WTC11 (cell line): ENCODE measurements around the gene UBL4B. TPM values are rescaled to one million over a fixed set of nuclear protein-coding genes. Genes with fewer than 3 reads are reported as not detected.

ENCODE experiments used
- ATAC-seq: fragments of 200-7000 bp; cut with Tn5 transposase; 2 replicates; pipeline ENCODE4 v1.10.0; 2021; ENCODE audit warnings: mild to moderate bottlenecking, moderate library complexity
- CTCF ChIA-PET: fragments of 300-600 bp; sonication (Branson Sonifier 250); formaldehyde crosslinking; loops from one replicate; lab custom pipeline; 2021; ENCODE audit warnings: antibody characterized with exemption; lab: Charles Lee
- POLR2A ChIA-PET: fragments of 350-600 bp; sonication (Branson Sonifier 250); formaldehyde crosslinking; loops from one replicate; lab custom pipeline; 2021; ENCODE audit warnings: antibody characterized with exemption; lab: Charles Lee
- DNase-seq: peaks from one replicate; pipeline ENCODE4 v3.0.0; 2021; ENCODE audit warnings: low spot score
- H3K27ac Mint-ChIP-seq: 2 replicates; pipeline ENCODE4 v1.8.0; 2021; ENCODE audit warnings: mixed read lengths
- H3K27me3 Mint-ChIP-seq: 2 replicates; pipeline ENCODE4 v1.8.0; 2021; ENCODE audit warnings: low read depth, mild to moderate bottlenecking, moderate library complexity, mixed read lengths
- H3K36me3 Mint-ChIP-seq: 2 replicates; pipeline ENCODE4 v1.8.0; 2021; ENCODE audit warnings: mixed read lengths
- H3K4me1 Mint-ChIP-seq: 2 replicates; pipeline ENCODE4 v1.8.0; 2022; ENCODE audit warnings: mixed read lengths
- H3K4me3 Mint-ChIP-seq: 2 replicates; pipeline ENCODE4 v1.8.0; 2021; ENCODE audit warnings: mild to moderate bottlenecking, moderate library complexity, mixed read lengths
- H3K9me3 Mint-ChIP-seq: 2 replicates; pipeline ENCODE4 v1.8.0; 2021; ENCODE audit warnings: mixed read lengths
- CBFB ChIP-seq: sonication (generic); formaldehyde crosslinking; IDR thresholded peaks from 2 replicates; pipeline ENCODE4 v1.8.1; 2022; ENCODE audit warnings: mild to moderate bottlenecking, low read depth, missing genetic modification reagents
- ETV6 ChIP-seq: sonication (generic); formaldehyde crosslinking; IDR thresholded peaks from 2 replicates; pipeline ENCODE4 v1.8.1; 2022; ENCODE audit warnings: mild to moderate bottlenecking, missing genetic modification reagents
- FOXK1 ChIP-seq: sonication (generic); formaldehyde crosslinking; IDR thresholded peaks from 2 replicates; pipeline ENCODE4 v1.8.0; 2022; ENCODE audit warnings: mild to moderate bottlenecking, moderate library complexity, missing genetic modification reagents
- HMGA2 ChIP-seq: fragments of 250-450 bp; sonication (Bioruptor Pico); IDR thresholded peaks from 2 replicates; pipeline ENCODE4 v1.4.0; 2021; ENCODE audit warnings: mild to moderate bottlenecking, moderate library complexity
- NFE2L1 ChIP-seq: sonication (generic); formaldehyde crosslinking; IDR thresholded peaks from 2 replicates; pipeline ENCODE4 v1.8.1; 2023; ENCODE audit warnings: missing genetic modification reagents
- RORB ChIP-seq: fragments of 250-450 bp; sonication (Bioruptor Pico); IDR thresholded peaks from 2 replicates; pipeline ENCODE4 v1.9.0; 2021; ENCODE audit warnings: mild to moderate bottlenecking
- SOX15 ChIP-seq: fragments of 250-450 bp; sonication (Bioruptor Pico); IDR thresholded peaks from 2 replicates; pipeline ENCODE4 v1.9.0; 2021; ENCODE audit warnings: mild to moderate bottlenecking
- TP53 ChIP-seq: sonication (generic); formaldehyde crosslinking; IDR thresholded peaks from 2 replicates; pipeline ENCODE4 v1.8.1; 2023; ENCODE audit warnings: mild to moderate bottlenecking, missing genetic modification reagents
- ZNF219 ChIP-seq: sonication (generic); formaldehyde crosslinking; IDR thresholded peaks from 2 replicates; pipeline ENCODE4 v1.8.0; 2023; ENCODE audit warnings: missing genetic modification reagents, mild to moderate bottlenecking, borderline replicate concordance
- ZNF232 ChIP-seq: sonication (generic); formaldehyde crosslinking; IDR thresholded peaks from 2 replicates; pipeline ENCODE4 v1.8.0; 2022; ENCODE audit warnings: mild to moderate bottlenecking, missing genetic modification reagents
- ZNF263 ChIP-seq: sonication (generic); formaldehyde crosslinking; IDR thresholded peaks from 2 replicates; pipeline ENCODE4 v1.8.1; 2022; ENCODE audit warnings: low read depth, mild to moderate bottlenecking, moderate library complexity, missing genetic modification reagents
- ZNF423 ChIP-seq: fragments of 250-450 bp; sonication (Bioruptor Pico); IDR thresholded peaks from 2 replicates; pipeline ENCODE4 v2.1.2; 2022; ENCODE audit warnings: mild to moderate bottlenecking, moderate library complexity
- total RNA-seq: library from RNA; stranded (reverse); gene quantifications from 3 replicates; pipeline ENCODE4 v1.2.3, GENCODE V29; 2021
- TF ChIP-seq, protein P1 (sequence below): fragments of 250-450 bp; sonication (Bioruptor Pico); IDR thresholded peaks from 2 replicates; pipeline ENCODE4 v1.9.0; 2021; ENCODE audit warnings: moderate library complexity, mild to moderate bottlenecking, inconsistent platforms, borderline replicate concordance
- TF ChIP-seq, protein P2 (sequence below): sonication (generic); formaldehyde crosslinking; IDR thresholded peaks from 2 replicates; pipeline ENCODE4 v1.8.1; 2022; ENCODE audit warnings: missing genetic modification reagents, borderline replicate concordance
- TF ChIP-seq, protein P3 (sequence below): sonication (generic); formaldehyde crosslinking; IDR thresholded peaks from 2 replicates; pipeline ENCODE4 v1.8.1; 2022; ENCODE audit warnings: low read depth, missing genetic modification reagents, borderline replicate concordance
- TF ChIP-seq, protein P4 (sequence below): sonication (generic); formaldehyde crosslinking; IDR thresholded peaks from 2 replicates; pipeline ENCODE4 v1.8.0; 2022; ENCODE audit warnings: mild to moderate bottlenecking, missing genetic modification reagents
- TF ChIP-seq, protein P5 (sequence below): sonication (generic); formaldehyde crosslinking; IDR thresholded peaks from 2 replicates; pipeline ENCODE4 v1.8.1; 2022; ENCODE audit warnings: mild to moderate bottlenecking, missing genetic modification reagents, moderate library complexity, borderline replicate concordance
- TF ChIP-seq, protein P6 (sequence below): fragments of 250-450 bp; sonication (Bioruptor Pico); IDR thresholded peaks from 2 replicates; pipeline ENCODE4 v2.1.2; 2022; ENCODE audit warnings: mild to moderate bottlenecking, moderate library complexity
- TF ChIP-seq, protein P7 (sequence below): sonication (generic); formaldehyde crosslinking; IDR thresholded peaks from 2 replicates; pipeline ENCODE4 v1.8.0; 2023; ENCODE audit warnings: missing genetic modification reagents, mild to moderate bottlenecking, borderline replicate concordance
- TF ChIP-seq, protein P8 (sequence below): sonication (generic); formaldehyde crosslinking; IDR thresholded peaks from 2 replicates; pipeline ENCODE4 v1.8.1; 2023; ENCODE audit warnings: mild to moderate bottlenecking, missing genetic modification reagents, moderate library complexity

UBL4B gene
- total RNA-seq, 1 experiment from 2014 or later = 0.11 TPM

DNA sequence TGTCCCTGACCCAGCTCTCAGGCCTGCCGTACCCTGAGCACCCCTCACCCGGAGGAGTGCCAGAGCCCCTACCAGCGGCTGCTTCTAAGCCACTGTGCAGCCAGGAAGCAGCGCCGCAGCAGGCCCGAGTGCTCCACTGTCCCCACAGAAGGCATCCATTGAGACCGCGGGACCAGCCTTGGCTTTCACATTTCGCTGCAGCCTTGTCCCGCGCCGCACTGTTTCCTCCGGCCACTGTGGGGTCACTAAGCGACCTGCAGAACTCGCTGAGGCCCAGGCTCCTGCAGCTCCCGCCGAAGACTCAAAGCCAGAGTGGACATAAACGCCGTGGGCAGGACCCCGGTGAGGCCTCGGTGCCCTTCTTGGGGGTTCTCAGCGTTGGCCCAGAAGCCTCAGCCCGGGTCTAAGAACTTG, 44.8 kb upstream of the UBL4B start:
- ChIA-PET CTCF (interaction anchor here (1.0 to 2.6 kb wide), 6 partner anchors 14 to 428 kb away, joined by 3 to 20 read pairs (median 7); no protein-coding TSS in a partner anchor), POLR2A (no interaction called here)
- TF ChIP-seq ZNF263 (CRISPR knock-in tag) (no peak), ZNF423 (CRISPR knock-in tag) (no peak), RORB (no peak), ZNF219 (no peak), SOX15 (CRISPR knock-in tag) (no peak), CBFB (CRISPR knock-in tag) (no peak), FOXK1 (CRISPR knock-in tag) (no peak), TP53 (CRISPR knock-in tag) (no peak), ETV6 (CRISPR knock-in tag) (no peak), NFE2L1 (CRISPR knock-in tag) (no peak)
- TF ChIP-seq, protein P1, sequence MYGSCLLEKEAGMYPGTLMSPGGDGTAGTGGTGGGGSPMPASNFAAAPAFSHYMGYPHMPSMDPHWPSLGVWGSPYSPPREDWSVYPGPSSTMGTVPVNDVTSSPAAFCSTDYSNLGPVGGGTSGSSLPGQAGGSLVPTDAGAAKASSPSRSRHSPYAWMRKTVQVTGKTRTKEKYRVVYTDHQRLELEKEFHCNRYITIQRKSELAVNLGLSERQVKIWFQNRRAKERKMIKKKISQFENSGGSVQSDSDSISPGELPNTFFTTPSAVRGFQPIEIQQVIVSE (CRISPR knock-in tag) = no peak
- TF ChIP-seq, protein P2, sequence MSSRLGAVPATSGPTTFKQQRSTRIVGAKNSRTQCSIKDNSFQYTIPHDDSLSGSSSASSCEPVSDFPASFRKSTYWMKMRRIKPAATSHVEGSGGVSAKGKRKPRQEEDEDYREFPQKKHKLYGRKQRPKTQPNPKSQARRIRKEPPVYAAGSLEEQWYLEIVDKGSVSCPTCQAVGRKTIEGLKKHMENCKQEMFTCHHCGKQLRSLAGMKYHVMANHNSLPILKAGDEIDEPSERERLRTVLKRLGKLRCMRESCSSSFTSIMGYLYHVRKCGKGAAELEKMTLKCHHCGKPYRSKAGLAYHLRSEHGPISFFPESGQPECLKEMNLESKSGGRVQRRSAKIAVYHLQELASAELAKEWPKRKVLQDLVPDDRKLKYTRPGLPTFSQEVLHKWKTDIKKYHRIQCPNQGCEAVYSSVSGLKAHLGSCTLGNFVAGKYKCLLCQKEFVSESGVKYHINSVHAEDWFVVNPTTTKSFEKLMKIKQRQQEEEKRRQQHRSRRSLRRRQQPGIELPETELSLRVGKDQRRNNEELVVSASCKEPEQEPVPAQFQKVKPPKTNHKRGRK (CRISPR knock-in tag) = no peak
- TF ChIP-seq, protein P3, sequence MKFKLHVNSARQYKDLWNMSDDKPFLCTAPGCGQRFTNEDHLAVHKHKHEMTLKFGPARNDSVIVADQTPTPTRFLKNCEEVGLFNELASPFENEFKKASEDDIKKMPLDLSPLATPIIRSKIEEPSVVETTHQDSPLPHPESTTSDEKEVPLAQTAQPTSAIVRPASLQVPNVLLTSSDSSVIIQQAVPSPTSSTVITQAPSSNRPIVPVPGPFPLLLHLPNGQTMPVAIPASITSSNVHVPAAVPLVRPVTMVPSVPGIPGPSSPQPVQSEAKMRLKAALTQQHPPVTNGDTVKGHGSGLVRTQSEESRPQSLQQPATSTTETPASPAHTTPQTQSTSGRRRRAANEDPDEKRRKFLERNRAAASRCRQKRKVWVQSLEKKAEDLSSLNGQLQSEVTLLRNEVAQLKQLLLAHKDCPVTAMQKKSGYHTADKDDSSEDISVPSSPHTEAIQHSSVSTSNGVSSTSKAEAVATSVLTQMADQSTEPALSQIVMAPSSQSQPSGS (CRISPR knock-in tag) = no peak
- TF ChIP-seq, protein P4, sequence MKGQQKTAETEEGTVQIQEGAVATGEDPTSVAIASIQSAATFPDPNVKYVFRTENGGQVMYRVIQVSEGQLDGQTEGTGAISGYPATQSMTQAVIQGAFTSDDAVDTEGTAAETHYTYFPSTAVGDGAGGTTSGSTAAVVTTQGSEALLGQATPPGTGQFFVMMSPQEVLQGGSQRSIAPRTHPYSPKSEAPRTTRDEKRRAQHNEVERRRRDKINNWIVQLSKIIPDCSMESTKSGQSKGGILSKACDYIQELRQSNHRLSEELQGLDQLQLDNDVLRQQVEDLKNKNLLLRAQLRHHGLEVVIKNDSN (CRISPR knock-in tag) = no peak
- TF ChIP-seq, protein P5, sequence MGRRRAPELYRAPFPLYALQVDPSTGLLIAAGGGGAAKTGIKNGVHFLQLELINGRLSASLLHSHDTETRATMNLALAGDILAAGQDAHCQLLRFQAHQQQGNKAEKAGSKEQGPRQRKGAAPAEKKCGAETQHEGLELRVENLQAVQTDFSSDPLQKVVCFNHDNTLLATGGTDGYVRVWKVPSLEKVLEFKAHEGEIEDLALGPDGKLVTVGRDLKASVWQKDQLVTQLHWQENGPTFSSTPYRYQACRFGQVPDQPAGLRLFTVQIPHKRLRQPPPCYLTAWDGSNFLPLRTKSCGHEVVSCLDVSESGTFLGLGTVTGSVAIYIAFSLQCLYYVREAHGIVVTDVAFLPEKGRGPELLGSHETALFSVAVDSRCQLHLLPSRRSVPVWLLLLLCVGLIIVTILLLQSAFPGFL = no peak
- TF ChIP-seq, protein P6, sequence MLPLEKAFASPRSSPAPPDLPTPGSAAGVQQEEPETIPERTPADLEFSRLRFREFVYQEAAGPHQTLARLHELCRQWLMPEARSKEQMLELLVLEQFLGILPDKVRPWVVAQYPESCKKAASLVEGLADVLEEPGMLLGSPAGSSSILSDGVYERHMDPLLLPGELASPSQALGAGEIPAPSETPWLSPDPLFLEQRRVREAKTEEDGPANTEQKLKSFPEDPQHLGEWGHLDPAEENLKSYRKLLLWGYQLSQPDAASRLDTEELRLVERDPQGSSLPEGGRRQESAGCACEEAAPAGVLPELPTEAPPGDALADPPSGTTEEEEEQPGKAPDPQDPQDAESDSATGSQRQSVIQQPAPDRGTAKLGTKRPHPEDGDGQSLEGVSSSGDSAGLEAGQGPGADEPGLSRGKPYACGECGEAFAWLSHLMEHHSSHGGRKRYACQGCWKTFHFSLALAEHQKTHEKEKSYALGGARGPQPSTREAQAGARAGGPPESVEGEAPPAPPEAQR = no peak
- Mint-ChIP-seq H3K27ac (no peak overlapping the region), H3K36me3 (no peaks in the 10 kb centered on the region), H3K9me3 (no peaks in the 10 kb centered on the region), H3K27me3 (peaks cover 82% of the 10 kb centered on the region), H3K4me3 (peak overlapping the region; percentile 67), H3K4me1 (peaks cover 15% of the 10 kb centered on the region)
- DNase-seq (peak; percentile 56), ATAC-seq (peak; percentile 22)

DNA sequence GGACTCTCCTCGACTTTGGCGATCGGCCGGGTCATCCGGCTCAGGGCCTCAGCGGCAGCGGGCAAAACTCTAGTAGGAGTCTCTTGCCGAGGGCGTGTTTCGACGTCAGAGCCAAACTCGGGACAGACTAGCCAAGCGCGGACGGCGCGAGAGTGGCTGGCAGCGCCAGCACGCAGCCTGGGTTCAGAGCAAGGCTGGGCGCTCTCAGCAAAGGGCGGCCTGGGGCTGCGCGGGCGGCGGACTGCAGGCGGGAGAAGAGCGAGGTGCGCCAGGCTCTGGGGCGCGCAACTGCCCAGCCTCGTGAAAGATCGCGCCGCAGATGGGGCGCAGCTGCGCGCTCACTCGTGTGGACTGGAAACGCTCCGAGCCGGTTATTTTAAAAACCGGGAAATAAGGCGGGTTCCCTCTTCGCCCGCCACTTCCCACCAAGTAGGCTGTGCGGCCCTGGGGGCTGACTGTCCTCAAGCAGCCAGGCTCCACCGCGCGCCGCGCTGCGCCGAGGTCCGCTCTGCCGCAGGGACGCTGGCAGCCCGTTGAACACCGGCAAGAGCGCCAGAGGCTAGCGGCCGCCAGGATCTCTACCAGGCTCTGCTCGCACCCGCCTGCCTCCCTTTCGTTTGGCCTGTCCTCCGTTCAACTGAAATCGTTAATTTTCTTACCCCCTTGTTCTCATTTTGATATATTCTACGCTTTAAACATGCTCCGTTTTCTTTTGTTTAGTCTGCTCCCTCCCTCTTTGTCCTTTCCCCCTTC, 44.2 kb upstream of the UBL4B start:
- ChIA-PET POLR2A (no interaction called here), CTCF (interaction anchor here (1.0 to 2.6 kb wide), 6 partner anchors 15 to 428 kb away, joined by 3 to 20 read pairs (median 7); no protein-coding TSS in a partner anchor)
- peak overlapping the region; percentile 67 for H3K4me3 Mint-ChIP-seq
- peak; percentile 61 for DNase-seq
- no peaks in the 10 kb centered on the region for H3K9me3 Mint-ChIP-seq
- peak; percentile 34 for ATAC-seq
- H3K27me3 Mint-ChIP-seq = peaks cover 87% of the 10 kb centered on the region
- H3K27ac Mint-ChIP-seq = no peak overlapping the region
- no peaks in the 10 kb centered on the region for H3K36me3 Mint-ChIP-seq
- H3K4me1 Mint-ChIP-seq = peaks cover 15% of the 10 kb centered on the region
- TF ChIP-seq HMGA2 (CRISPR knock-in tag) (no peak), ZNF232 (CRISPR knock-in tag) (no peak)
- TF ChIP-seq, protein P7, sequence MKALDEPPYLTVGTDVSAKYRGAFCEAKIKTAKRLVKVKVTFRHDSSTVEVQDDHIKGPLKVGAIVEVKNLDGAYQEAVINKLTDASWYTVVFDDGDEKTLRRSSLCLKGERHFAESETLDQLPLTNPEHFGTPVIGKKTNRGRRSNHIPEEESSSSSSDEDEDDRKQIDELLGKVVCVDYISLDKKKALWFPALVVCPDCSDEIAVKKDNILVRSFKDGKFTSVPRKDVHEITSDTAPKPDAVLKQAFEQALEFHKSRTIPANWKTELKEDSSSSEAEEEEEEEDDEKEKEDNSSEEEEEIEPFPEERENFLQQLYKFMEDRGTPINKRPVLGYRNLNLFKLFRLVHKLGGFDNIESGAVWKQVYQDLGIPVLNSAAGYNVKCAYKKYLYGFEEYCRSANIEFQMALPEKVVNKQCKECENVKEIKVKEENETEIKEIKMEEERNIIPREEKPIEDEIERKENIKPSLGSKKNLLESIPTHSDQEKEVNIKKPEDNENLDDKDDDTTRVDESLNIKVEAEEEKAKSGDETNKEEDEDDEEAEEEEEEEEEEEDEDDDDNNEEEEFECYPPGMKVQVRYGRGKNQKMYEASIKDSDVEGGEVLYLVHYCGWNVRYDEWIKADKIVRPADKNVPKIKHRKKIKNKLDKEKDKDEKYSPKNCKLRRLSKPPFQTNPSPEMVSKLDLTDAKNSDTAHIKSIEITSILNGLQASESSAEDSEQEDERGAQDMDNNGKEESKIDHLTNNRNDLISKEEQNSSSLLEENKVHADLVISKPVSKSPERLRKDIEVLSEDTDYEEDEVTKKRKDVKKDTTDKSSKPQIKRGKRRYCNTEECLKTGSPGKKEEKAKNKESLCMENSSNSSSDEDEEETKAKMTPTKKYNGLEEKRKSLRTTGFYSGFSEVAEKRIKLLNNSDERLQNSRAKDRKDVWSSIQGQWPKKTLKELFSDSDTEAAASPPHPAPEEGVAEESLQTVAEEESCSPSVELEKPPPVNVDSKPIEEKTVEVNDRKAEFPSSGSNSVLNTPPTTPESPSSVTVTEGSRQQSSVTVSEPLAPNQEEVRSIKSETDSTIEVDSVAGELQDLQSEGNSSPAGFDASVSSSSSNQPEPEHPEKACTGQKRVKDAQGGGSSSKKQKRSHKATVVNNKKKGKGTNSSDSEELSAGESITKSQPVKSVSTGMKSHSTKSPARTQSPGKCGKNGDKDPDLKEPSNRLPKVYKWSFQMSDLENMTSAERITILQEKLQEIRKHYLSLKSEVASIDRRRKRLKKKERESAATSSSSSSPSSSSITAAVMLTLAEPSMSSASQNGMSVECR (CRISPR knock-in tag) = 0 out of 2 replicates have a peak, but pooled peaks have one; percentile 32
- TF ChIP-seq, protein P8, sequence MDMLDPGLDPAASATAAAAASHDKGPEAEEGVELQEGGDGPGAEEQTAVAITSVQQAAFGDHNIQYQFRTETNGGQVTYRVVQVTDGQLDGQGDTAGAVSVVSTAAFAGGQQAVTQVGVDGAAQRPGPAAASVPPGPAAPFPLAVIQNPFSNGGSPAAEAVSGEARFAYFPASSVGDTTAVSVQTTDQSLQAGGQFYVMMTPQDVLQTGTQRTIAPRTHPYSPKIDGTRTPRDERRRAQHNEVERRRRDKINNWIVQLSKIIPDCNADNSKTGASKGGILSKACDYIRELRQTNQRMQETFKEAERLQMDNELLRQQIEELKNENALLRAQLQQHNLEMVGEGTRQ (CRISPR knock-in tag) = no peak
